Measurements from ENCODE around the gene FLNB.

FLNB gene

GRCh38 chr3:58121183-58121582 lies 113.0 kb downstream of the FLNB start:
- Histone ChIP-seq H3K9ac (ENCODE audit: low read length) (no peak overlapping the region), H2BK15ac (ENCODE audit: low read depth, poor library complexity, severe bottlenecking) (no peak overlapping the region), H2BK5ac (ENCODE audit: low read depth, low read length, poor library complexity, severe bottlenecking) (no peak overlapping the region), H3K27ac (ENCODE audit: low read length, poor library complexity, severe bottlenecking) (no peak overlapping the region), H3K23ac (ENCODE audit: low read length in 2 of 2) (no peak overlapping the region), H3K9me3 (ENCODE audit: control insufficient read depth, low read length) (no peaks in the 10 kb centered on the region), H3K27me3 (ENCODE audit: control insufficient read depth in 1 of 2, insufficient read depth in 1 of 2, low read length in 2 of 2) (no peaks in the 10 kb centered on the region), H3K4me2 (ENCODE audit: low read length, poor library complexity, severe bottlenecking) (no peak overlapping the region), H4K8ac (ENCODE audit: low read length) (no peak overlapping the region), H3K18ac (ENCODE audit: low read depth in 1 of 2, low read length in 2 of 2) (no peak overlapping the region), H2AK5ac (ENCODE audit: low read length, severe bottlenecking) (no peak overlapping the region), H3K36me3 (ENCODE audit: control insufficient read depth in 1 of 2, insufficient read depth in 2 of 2, low read depth in 1 of 2, low read length in 2 of 2) (peaks cover 74 to 78% of the 10 kb centered on the region in 2 experiments), H4K91ac (ENCODE audit: low read length) (no peak overlapping the region), H3K4me1 (ENCODE audit: control insufficient read depth, insufficient read depth, low read depth, low read length) (peaks cover 7% of the 10 kb centered on the region), H3K79me1 (replicated peaks; ENCODE audit: low read length, poor library complexity, severe bottlenecking) (peaks cover 27% of the 10 kb centered on the region), H2BK12ac (ENCODE audit: low read length in 2 of 2) (no peak overlapping the region), H2AFZ (ENCODE audit: low read depth, low read length) (no peak overlapping the region), H3K4me3 (ENCODE audit: insufficient read depth in 1 of 2, low read depth in 1 of 2, low read length in 2 of 2) (no peak overlapping the region), H3K14ac (ENCODE audit: low read length in 2 of 2) (no peak overlapping the region), H3K4ac (ENCODE audit: low read depth in 1 of 2, low read length in 2 of 2) (no peak overlapping the region), H2BK120ac (ENCODE audit: low read depth, low read length) (no peak overlapping the region)
- 96% methylated on average over 11 of the region's 11 CpGs for WGBS
- no peak for DNase-seq

- no peak for DNase-seq
- Histone ChIP-seq H4K91ac (ENCODE audit: low read length) (no peak overlapping the region), H2BK15ac (ENCODE audit: low read depth, poor library complexity, severe bottlenecking) (no peak overlapping the region), H4K8ac (ENCODE audit: low read length) (no peak overlapping the region), H3K23ac (ENCODE audit: low read length in 2 of 2) (no peak overlapping the region), H3K79me1 (replicated peaks; ENCODE audit: low read length, poor library complexity, severe bottlenecking) (peaks cover 27% of the 10 kb centered on the region), H3K4me2 (ENCODE audit: low read length, poor library complexity, severe bottlenecking) (no peak overlapping the region), H3K27ac (ENCODE audit: low read length, poor library complexity, severe bottlenecking) (no peak overlapping the region), H2BK120ac (ENCODE audit: low read depth, low read length) (no peak overlapping the region), H3K4me3 (ENCODE audit: insufficient read depth in 1 of 2, low read depth in 1 of 2, low read length in 2 of 2) (no peak overlapping the region), H2BK12ac (ENCODE audit: low read length in 2 of 2) (no peak overlapping the region), H2AK5ac (ENCODE audit: low read length, severe bottlenecking) (no peak overlapping the region), H2BK5ac (ENCODE audit: low read depth, low read length, poor library complexity, severe bottlenecking) (no peak overlapping the region), H3K14ac (ENCODE audit: low read length in 2 of 2) (no peak overlapping the region), H3K4me1 (ENCODE audit: control insufficient read depth, insufficient read depth, low read depth, low read length) (peaks cover 2% of the 10 kb centered on the region), H3K36me3 (ENCODE audit: control insufficient read depth in 1 of 2, insufficient read depth in 2 of 2, low read depth in 1 of 2, low read length in 2 of 2) (peaks cover 73 to 91% of the 10 kb centered on the region in 2 experiments), H2AFZ (ENCODE audit: low read depth, low read length) (no peak overlapping the region), H3K4ac (ENCODE audit: low read depth in 1 of 2, low read length in 2 of 2) (no peak overlapping the region), H3K18ac (ENCODE audit: low read depth in 1 of 2, low read length in 2 of 2) (no peak overlapping the region), H3K27me3 (ENCODE audit: control insufficient read depth in 1 of 2, insufficient read depth in 1 of 2, low read length in 2 of 2) (no peaks in the 10 kb centered on the region), H3K9me3 (ENCODE audit: control insufficient read depth, low read length) (no peaks in the 10 kb centered on the region), H3K9ac (ENCODE audit: low read length) (no peak overlapping the region)
- 95% methylated on average over 41 of the region's 41 CpGs for WGBS
Measured at GRCh38 chr3:58122936-58123700, 114.9 kb downstream of the FLNB start.

- H3K79me1 ChIP-seq (replicated peaks; ENCODE audit: low read length, poor library complexity, severe bottlenecking), result peaks cover 37% of the 10 kb centered on the region
- no peak overlapping the region for H3K14ac ChIP-seq (ENCODE audit: low read length in 2 of 2)
- WGBS, result 89% methylated on average over 8 of the region's 8 CpGs
- H3K9ac ChIP-seq (ENCODE audit: low read length), result no peak overlapping the region
- H3K36me3 ChIP-seq (ENCODE audit: control insufficient read depth in 1 of 2, insufficient read depth in 2 of 2, low read depth in 1 of 2, low read length in 2 of 2), result peaks cover 74 to 91% of the 10 kb centered on the region in 2 experiments
- H3K23ac ChIP-seq (ENCODE audit: low read length in 2 of 2), result no peak overlapping the region
- no peak overlapping the region for H3K4me3 ChIP-seq (ENCODE audit: insufficient read depth in 1 of 2, low read depth in 1 of 2, low read length in 2 of 2)
- no peak overlapping the region for H3K27ac ChIP-seq (ENCODE audit: low read length, poor library complexity, severe bottlenecking)
- H3K4me1 ChIP-seq (ENCODE audit: control insufficient read depth, insufficient read depth, low read depth, low read length), result peaks cover 2% of the 10 kb centered on the region
- H4K91ac ChIP-seq (ENCODE audit: low read length), result no peak overlapping the region
- no peak overlapping the region for H4K8ac ChIP-seq (ENCODE audit: low read length)
- no peak overlapping the region for H2BK15ac ChIP-seq (ENCODE audit: low read depth, poor library complexity, severe bottlenecking)
- no peak overlapping the region for H2BK12ac ChIP-seq (ENCODE audit: low read length in 2 of 2)
- no peak overlapping the region for H2BK5ac ChIP-seq (ENCODE audit: low read depth, low read length, poor library complexity, severe bottlenecking)
- H3K4me2 ChIP-seq (ENCODE audit: low read length, poor library complexity, severe bottlenecking), result no peak overlapping the region
- no peak overlapping the region for H2BK120ac ChIP-seq (ENCODE audit: low read depth, low read length)
- DNase-seq, result no peak
- H3K9me3 ChIP-seq (ENCODE audit: control insufficient read depth, low read length), result no peaks in the 10 kb centered on the region
- no peak overlapping the region for H3K18ac ChIP-seq (ENCODE audit: low read depth in 1 of 2, low read length in 2 of 2)
- no peak overlapping the region for H2AK5ac ChIP-seq (ENCODE audit: low read length, severe bottlenecking)
- H3K4ac ChIP-seq (ENCODE audit: low read depth in 1 of 2, low read length in 2 of 2), result no peak overlapping the region
- no peak overlapping the region for H2AFZ ChIP-seq (ENCODE audit: low read depth, low read length)
- H3K27me3 ChIP-seq (ENCODE audit: control insufficient read depth in 1 of 2, insufficient read depth in 1 of 2, low read length in 2 of 2), result no peaks in the 10 kb centered on the region
Measured at GRCh38 chr3:58124387-58124786, 116.2 kb downstream of the FLNB start.

GRCh38 chr3:58129041-58129770 lies 121.0 kb downstream of the FLNB start:
- Histone ChIP-seq H2BK5ac (ENCODE audit: low read depth, low read length, poor library complexity, severe bottlenecking) (no peak overlapping the region), H3K4me1 (ENCODE audit: control insufficient read depth, insufficient read depth, low read depth, low read length) (peaks cover 2% of the 10 kb centered on the region), H3K36me3 (ENCODE audit: control insufficient read depth in 1 of 2, insufficient read depth in 2 of 2, low read depth in 1 of 2, low read length in 2 of 2) (peaks cover 75 to 94% of the 10 kb centered on the region in 2 experiments), H2AFZ (ENCODE audit: low read depth, low read length) (no peak overlapping the region), H3K9me3 (ENCODE audit: control insufficient read depth, low read length) (no peaks in the 10 kb centered on the region), H2AK5ac (ENCODE audit: low read length, severe bottlenecking) (no peak overlapping the region), H2BK15ac (ENCODE audit: low read depth, poor library complexity, severe bottlenecking) (no peak overlapping the region), H4K91ac (ENCODE audit: low read length) (no peak overlapping the region), H4K8ac (ENCODE audit: low read length) (no peak overlapping the region), H3K79me1 (replicated peaks; ENCODE audit: low read length, poor library complexity, severe bottlenecking) (peaks cover 46% of the 10 kb centered on the region), H3K9ac (ENCODE audit: low read length) (no peak overlapping the region), H2BK12ac (ENCODE audit: low read length in 2 of 2) (no peak overlapping the region), H3K18ac (ENCODE audit: low read depth in 1 of 2, low read length in 2 of 2) (no peak overlapping the region), H3K4me2 (ENCODE audit: low read length, poor library complexity, severe bottlenecking) (no peak overlapping the region), H2BK120ac (ENCODE audit: low read depth, low read length) (no peak overlapping the region), H3K14ac (ENCODE audit: low read length in 2 of 2) (no peak overlapping the region), H3K27ac (ENCODE audit: low read length, poor library complexity, severe bottlenecking) (no peak overlapping the region), H3K23ac (ENCODE audit: low read length in 2 of 2) (no peak overlapping the region), H3K4ac (ENCODE audit: low read depth in 1 of 2, low read length in 2 of 2) (no peak overlapping the region), H3K4me3 (ENCODE audit: insufficient read depth in 1 of 2, low read depth in 1 of 2, low read length in 2 of 2) (no peak overlapping the region), H3K27me3 (ENCODE audit: control insufficient read depth in 1 of 2, insufficient read depth in 1 of 2, low read length in 2 of 2) (no peaks in the 10 kb centered on the region)
- DNase-seq, result no peak
- WGBS, result 88% methylated on average over 10 of the region's 10 CpGs

All from mesenchymal stem cell (in vitro differentiated cells and primary cell).